HepG2 (cell line): ENCODE data around the gene UQCR10. TPM values are rescaled to one million over a fixed set of nuclear protein-coding genes. Genes with fewer than 3 reads are reported as not detected.

Experiments
- IRF9 ChIP-seq: sonication (generic); formaldehyde crosslinking; IDR thresholded peaks from 2 replicates; pipeline ENCODE4 v1.8.0; 2022; ENCODE audit warnings: missing genetic modification reagents, mild to moderate bottlenecking, borderline replicate concordance
- MTF1 ChIP-seq: sonication (generic); formaldehyde crosslinking; IDR thresholded peaks from 2 replicates; pipeline ENCODE4 v1.5.0; 2020; ENCODE audit warnings: missing genetic modification reagents
- MXD3 ChIP-seq: IDR thresholded peaks from 2 replicates; pipeline ENCODE4 v1.6.1; 2016; ENCODE audit warnings: mild to moderate bottlenecking, missing biosample characterization, missing genetic modification reagents
- NCOR1 ChIP-seq: fragments of 200-600 bp; sonication (generic); IDR thresholded peaks from 2 replicates; pipeline ENCODE4 v1.7.0; 2017; ENCODE audit warnings: antibody characterized with exemption, low read length, borderline replicate concordance
- NR2C2 ChIP-seq: sonication (generic); formaldehyde crosslinking; IDR thresholded peaks from 2 replicates; pipeline ENCODE4 v1.4.0; 2020; ENCODE audit warnings: missing genetic modification reagents, mild to moderate bottlenecking, moderate library complexity, borderline replicate concordance
- REL ChIP-seq: sonication (generic); formaldehyde crosslinking; conservative IDR thresholded peaks from 2 replicates; pipeline ENCODE4 v1.8.0; 2022; ENCODE audit warnings: mild to moderate bottlenecking, missing genetic modification reagents, moderate library complexity
- ZNF251 ChIP-seq: sonication (generic); formaldehyde crosslinking; IDR thresholded peaks from 2 replicates; pipeline ENCODE4 v1.9.0; 2021; ENCODE audit warnings: mild to moderate bottlenecking, missing genetic modification reagents
- ZNF530 ChIP-seq: sonication (generic); formaldehyde crosslinking; IDR thresholded peaks from 2 replicates; pipeline ENCODE4 v1.5.0; 2020; ENCODE audit warnings: low read depth, mild to moderate bottlenecking, missing genetic modification reagents
- ZNF644 ChIP-seq: IDR thresholded peaks from 2 replicates; pipeline ENCODE4 v1.6.1; 2016; ENCODE audit warnings: low read depth
- ZNF761 ChIP-seq: sonication (generic); formaldehyde crosslinking; conservative IDR thresholded peaks from 2 replicates; pipeline ENCODE4 v1.4.0; 2020; ENCODE audit warnings: mild to moderate bottlenecking, missing genetic modification reagents
- ZNF770 ChIP-seq: sonication (generic); formaldehyde crosslinking; IDR thresholded peaks from 2 replicates; pipeline ENCODE4 v1.5.0; 2020; ENCODE audit warnings: mild to moderate bottlenecking, missing genetic modification reagents
- polyA plus RNA-seq, 8 experiments: library from polyadenylated mRNA; depleted of rRNA in 3 of 8; stranded (reverse) in 7 of 8; unstranded in 1 of 8; fragments of >200 nt; fragmentation: Illumina TruSeq in 4 of 8; extraction: Trizol in 4 of 8; gene quantifications; 2 replicates each; pipeline versions ENCODE4 v1.2.1 to v1.2.3, GENCODE V29; 2011 to 2016; ENCODE audit warnings: low read depth in 4 of 8, missing spikeins in 1 of 8, mixed read lengths in 1 of 8; ENCODE audit not compliant: insufficient read depth in 1 of 8
- total RNA-seq, 5 experiments: library from RNA; depleted of rRNA; stranded (reverse); fragments of >200 nt; fragmentation: Illumina TruSeq; extraction: Trizol; gene quantifications; 2 replicates each; pipeline ENCODE4 v1.2.3, GENCODE V29; 2016; ENCODE audit warnings: low read depth in 1 of 5
- TF ChIP-seq, protein P1 (sequence below): sonication (generic); formaldehyde crosslinking; IDR thresholded peaks from 2 replicates; pipeline ENCODE4 v1.4.0; 2020; ENCODE audit warnings: missing genetic modification reagents
- TF ChIP-seq, protein P2 (sequence below): sonication (generic); formaldehyde crosslinking; IDR thresholded peaks from 2 replicates; pipeline ENCODE4 v1.5.0; 2020; ENCODE audit warnings: missing genetic modification reagents
- TF ChIP-seq, protein P3 (sequence below): sonication (generic); formaldehyde crosslinking; conservative IDR thresholded peaks from 2 replicates; pipeline ENCODE4 v1.4.0; 2020; ENCODE audit warnings: missing genetic modification reagents

UQCR10 gene
- total and polyA plus RNA-seq, 2 of the 13 experiments (the other 11 are each of a cell fraction or from before 2014, with no cell fraction given) = 225 to 232 TPM

- no peak for TF ChIP-seq MXD3 (CRISPR knock-in tag)
- no peak for TF ChIP-seq REL (CRISPR knock-in tag)
- TF ChIP-seq NCOR1 = no peak
- TF ChIP-seq ZNF251 = no peak
- TF ChIP-seq ZNF770 (CRISPR knock-in tag) = no peak
- no peak for TF ChIP-seq ZNF761 (CRISPR knock-in tag)
- TF ChIP-seq ZNF644 (CRISPR knock-in tag) = no peak
- TF ChIP-seq, protein P1, sequence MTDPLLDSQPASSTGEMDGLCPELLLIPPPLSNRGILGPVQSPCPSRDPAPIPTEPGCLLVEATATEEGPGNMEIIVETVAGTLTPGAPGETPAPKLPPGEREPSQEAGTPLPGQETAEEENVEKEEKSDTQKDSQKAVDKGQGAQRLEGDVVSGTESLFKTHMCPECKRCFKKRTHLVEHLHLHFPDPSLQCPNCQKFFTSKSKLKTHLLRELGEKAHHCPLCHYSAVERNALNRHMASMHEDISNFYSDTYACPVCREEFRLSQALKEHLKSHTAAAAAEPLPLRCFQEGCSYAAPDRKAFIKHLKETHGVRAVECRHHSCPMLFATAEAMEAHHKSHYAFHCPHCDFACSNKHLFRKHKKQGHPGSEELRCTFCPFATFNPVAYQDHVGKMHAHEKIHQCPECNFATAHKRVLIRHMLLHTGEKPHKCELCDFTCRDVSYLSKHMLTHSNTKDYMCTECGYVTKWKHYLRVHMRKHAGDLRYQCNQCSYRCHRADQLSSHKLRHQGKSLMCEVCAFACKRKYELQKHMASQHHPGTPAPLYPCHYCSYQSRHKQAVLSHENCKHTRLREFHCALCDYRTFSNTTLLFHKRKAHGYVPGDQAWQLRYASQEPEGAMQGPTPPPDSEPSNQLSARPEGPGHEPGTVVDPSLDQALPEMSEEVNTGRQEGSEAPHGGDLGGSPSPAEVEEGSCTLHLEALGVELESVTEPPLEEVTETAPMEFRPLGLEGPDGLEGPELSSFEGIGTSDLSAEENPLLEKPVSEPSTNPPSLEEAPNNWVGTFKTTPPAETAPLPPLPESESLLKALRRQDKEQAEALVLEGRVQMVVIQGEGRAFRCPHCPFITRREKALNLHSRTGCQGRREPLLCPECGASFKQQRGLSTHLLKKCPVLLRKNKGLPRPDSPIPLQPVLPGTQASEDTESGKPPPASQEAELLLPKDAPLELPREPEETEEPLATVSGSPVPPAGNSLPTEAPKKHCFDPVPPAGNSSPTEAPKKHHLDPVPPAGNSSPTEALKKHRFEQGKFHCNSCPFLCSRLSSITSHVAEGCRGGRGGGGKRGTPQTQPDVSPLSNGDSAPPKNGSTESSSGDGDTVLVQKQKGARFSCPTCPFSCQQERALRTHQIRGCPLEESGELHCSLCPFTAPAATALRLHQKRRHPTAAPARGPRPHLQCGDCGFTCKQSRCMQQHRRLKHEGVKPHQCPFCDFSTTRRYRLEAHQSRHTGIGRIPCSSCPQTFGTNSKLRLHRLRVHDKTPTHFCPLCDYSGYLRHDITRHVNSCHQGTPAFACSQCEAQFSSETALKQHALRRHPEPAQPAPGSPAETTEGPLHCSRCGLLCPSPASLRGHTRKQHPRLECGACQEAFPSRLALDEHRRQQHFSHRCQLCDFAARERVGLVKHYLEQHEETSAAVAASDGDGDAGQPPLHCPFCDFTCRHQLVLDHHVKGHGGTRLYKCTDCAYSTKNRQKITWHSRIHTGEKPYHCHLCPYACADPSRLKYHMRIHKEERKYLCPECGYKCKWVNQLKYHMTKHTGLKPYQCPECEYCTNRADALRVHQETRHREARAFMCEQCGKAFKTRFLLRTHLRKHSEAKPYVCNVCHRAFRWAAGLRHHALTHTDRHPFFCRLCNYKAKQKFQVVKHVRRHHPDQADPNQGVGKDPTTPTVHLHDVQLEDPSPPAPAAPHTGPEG (CRISPR knock-in tag) = no peak
- TF ChIP-seq MTF1 (CRISPR knock-in tag) = no peak
- TF ChIP-seq, protein P2, sequence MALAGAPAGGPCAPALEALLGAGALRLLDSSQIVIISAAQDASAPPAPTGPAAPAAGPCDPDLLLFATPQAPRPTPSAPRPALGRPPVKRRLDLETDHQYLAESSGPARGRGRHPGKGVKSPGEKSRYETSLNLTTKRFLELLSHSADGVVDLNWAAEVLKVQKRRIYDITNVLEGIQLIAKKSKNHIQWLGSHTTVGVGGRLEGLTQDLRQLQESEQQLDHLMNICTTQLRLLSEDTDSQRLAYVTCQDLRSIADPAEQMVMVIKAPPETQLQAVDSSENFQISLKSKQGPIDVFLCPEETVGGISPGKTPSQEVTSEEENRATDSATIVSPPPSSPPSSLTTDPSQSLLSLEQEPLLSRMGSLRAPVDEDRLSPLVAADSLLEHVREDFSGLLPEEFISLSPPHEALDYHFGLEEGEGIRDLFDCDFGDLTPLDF (CRISPR knock-in tag) = no peak
- TF ChIP-seq NR2C2 (CRISPR knock-in tag) = no peak
- no peak for TF ChIP-seq IRF9 (CRISPR knock-in tag)
- TF ChIP-seq, protein P3, sequence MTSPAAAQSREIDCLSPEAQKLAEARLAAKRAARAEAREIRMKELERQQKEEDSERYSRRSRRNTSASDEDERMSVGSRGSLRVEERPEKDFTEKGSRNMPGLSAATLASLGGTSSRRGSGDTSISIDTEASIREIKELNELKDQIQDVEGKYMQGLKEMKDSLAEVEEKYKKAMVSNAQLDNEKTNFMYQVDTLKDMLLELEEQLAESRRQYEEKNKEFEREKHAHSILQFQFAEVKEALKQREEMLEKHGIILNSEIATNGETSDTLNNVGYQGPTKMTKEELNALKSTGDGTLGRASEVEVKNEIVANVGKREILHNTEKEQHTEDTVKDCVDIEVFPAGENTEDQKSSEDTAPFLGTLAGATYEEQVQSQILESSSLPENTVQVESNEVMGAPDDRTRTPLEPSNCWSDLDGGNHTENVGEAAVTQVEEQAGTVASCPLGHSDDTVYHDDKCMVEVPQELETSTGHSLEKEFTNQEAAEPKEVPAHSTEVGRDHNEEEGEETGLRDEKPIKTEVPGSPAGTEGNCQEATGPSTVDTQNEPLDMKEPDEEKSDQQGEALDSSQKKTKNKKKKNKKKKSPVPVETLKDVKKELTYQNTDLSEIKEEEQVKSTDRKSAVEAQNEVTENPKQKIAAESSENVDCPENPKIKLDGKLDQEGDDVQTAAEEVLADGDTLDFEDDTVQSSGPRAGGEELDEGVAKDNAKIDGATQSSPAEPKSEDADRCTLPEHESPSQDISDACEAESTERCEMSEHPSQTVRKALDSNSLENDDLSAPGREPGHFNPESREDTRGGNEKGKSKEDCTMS (CRISPR knock-in tag) = no peak
- no peak for TF ChIP-seq ZNF530
Measured at GRCh38 chr22:29780748-29781676, 13.8 kb downstream of the UQCR10 start (continued).
